ENCODE results near the gene HK2. TPM values are rescaled to one million over a fixed set of nuclear protein-coding genes. Genes with fewer than 3 reads are reported as not detected.

The HK2 gene
- total and polyA plus RNA-seq, 2 donors (not counting 3 experiments of a cell fraction or from before 2014, with no cell fraction given): 3.4 to 13.0 TPM

DNA sequence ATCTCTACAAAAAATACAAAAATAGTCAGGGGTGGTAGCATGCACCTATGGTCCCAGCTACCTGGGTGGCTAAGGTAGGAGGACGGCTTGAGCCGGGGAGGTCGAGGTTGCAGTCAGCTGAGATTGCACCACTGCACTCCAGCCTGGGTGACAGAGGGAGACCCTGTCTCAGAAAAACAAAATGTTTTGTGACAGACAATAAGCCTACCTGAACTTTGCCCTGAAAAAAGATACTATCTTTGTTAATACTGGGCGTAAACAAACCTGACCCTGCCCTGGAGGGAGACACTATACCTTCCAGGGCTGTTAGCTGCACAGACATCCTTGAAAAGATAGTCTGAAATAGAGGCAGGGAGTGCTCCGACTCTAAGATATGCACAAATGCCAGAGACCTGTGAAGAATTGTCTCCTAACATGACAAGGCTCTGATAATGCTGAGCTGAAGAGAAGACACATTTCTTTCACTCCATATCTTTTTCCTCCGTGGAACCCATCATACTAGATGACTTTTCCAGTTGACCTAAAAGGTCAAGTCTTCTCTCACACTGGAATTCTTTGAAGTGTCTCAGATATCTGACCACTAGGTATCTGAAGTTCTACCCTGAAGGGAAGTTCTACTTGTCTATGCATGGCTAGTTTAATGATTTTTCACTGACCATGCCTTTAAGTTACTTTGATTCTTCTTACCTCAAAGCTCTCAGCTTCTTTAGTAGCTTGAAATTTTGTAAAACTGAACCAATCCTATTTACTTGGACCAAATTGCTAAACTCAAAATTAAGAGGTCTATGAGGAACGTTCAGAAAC, 20.9 kb upstream of the HK2 start:
- Histone ChIP-seq H3K4me3 (replicated peaks in 1 of 3; ENCODE audit: insufficient read depth in 1 of 3, low read depth in 1 of 3, low read length in 3 of 3) (no peak overlapping the region), H3K27me3 (ENCODE audit: control insufficient read depth in 2 of 2, insufficient read depth in 2 of 2, low read length in 2 of 2) (peaks cover 7 to 19% of the 10 kb centered on the region in 2 experiments), H3K4me1 (ENCODE audit: control insufficient read depth, extremely low read depth, insufficient read depth, low read length) (no peaks in the 10 kb centered on the region), H3K4me2 (ENCODE audit: insufficient read depth, low read length) (no peak overlapping the region), H3K9me3 (replicated peaks; ENCODE audit: control insufficient read depth, insufficient read depth, low read length) (no peaks in the 10 kb centered on the region), H3K36me3 (ENCODE audit: control insufficient read depth in 2 of 2, extremely low read depth in 1 of 2, insufficient read depth in 2 of 2, low read length in 2 of 2) (no peaks in the 10 kb centered on the region), H3K9me1 (replicated peaks; ENCODE audit: control insufficient read depth, extremely low read depth, insufficient read depth, low read length) (no peaks in the 10 kb centered on the region), H2AFZ (ENCODE audit: low read depth, low read length) (no peak overlapping the region), H3K27ac (ENCODE audit: insufficient read depth, low read depth, low read length) (no peak overlapping the region), H3K79me2 (ENCODE audit: control insufficient read depth, insufficient read depth, low read length) (no peaks in the 10 kb centered on the region), H4K20me1 (replicated peaks; ENCODE audit: control insufficient read depth, extremely low read depth, insufficient read depth, low read length) (no peaks in the 10 kb centered on the region), H3K9ac (replicated peaks; ENCODE audit: extremely low read depth, insufficient read depth, low read length) (no peak overlapping the region)
- CTCF ChIA-PET: interaction anchor here (1.1 to 1.3 kb wide), 2 partner anchors 22 to 24 kb away, joined by 3 read pairs; no protein-coding TSS in a partner anchor
- no TSS peak for BruUV-seq (replicated peaks)
- TF ChIP-seq JUN (IDR thresholded peaks at IDR 0.05; ENCODE audit: borderline replicate concordance, insufficient read depth, insufficient read length, low read depth) (no peak), MYC (IDR thresholded peaks at IDR 0.05; ENCODE audit: low read depth, low read length) (no peak), GATA2 (IDR thresholded peaks at IDR 0.05; ENCODE audit: insufficient read depth, insufficient read length, low read depth, low read length) (no peak), FOS (IDR thresholded peaks at IDR 0.05; ENCODE audit: borderline replicate concordance, insufficient read depth, low read length) (no peak), EZH2 (IDR thresholded peaks at IDR 0.05; ENCODE audit: borderline replicate concordance, low read depth, low read length, severe bottlenecking) (no peak), POLR2A (IDR thresholded peaks at IDR 0.05; ENCODE audit: low read depth, low read length) (no peak), POLR2AphosphoS5 (IDR thresholded peaks at IDR 0.05; ENCODE audit: insufficient read depth, low read depth, low read length) (no peak)
- TF ChIP-seq, protein P1, sequence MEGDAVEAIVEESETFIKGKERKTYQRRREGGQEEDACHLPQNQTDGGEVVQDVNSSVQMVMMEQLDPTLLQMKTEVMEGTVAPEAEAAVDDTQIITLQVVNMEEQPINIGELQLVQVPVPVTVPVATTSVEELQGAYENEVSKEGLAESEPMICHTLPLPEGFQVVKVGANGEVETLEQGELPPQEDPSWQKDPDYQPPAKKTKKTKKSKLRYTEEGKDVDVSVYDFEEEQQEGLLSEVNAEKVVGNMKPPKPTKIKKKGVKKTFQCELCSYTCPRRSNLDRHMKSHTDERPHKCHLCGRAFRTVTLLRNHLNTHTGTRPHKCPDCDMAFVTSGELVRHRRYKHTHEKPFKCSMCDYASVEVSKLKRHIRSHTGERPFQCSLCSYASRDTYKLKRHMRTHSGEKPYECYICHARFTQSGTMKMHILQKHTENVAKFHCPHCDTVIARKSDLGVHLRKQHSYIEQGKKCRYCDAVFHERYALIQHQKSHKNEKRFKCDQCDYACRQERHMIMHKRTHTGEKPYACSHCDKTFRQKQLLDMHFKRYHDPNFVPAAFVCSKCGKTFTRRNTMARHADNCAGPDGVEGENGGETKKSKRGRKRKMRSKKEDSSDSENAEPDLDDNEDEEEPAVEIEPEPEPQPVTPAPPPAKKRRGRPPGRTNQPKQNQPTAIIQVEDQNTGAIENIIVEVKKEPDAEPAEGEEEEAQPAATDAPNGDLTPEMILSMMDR (IDR thresholded peaks at IDR 0.05; ENCODE audit: extremely low read depth in 1 of 2, insufficient read depth in 1 of 2, low read depth in 1 of 2, low read length in 2 of 2): no peak
- TF ChIP-seq, protein P2, sequence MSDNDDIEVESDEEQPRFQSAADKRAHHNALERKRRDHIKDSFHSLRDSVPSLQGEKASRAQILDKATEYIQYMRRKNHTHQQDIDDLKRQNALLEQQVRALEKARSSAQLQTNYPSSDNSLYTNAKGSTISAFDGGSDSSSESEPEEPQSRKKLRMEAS (IDR thresholded peaks at IDR 0.05; ENCODE audit: insufficient read depth, insufficient read length): no peak
- no peak for FAIRE-seq
- POLR2A ChIA-PET: no interaction called here
- intact Hi-C loops (cut with micrococcal nuclease) (no loop called here), dilution Hi-C loops (cut with MboI; ENCODE audit: extremely low pct_ligation_motif_present, low sequenced_read_pairs) (no loop called here)
- no peak for DNase-seq (ENCODE audit: low read depth, low spot score)
